NCI-H345 treated with DMSO at 0.1 percent for 48 hours (cell line): ENCODE results near the gene GRID1.

Experiments used
- DNase-seq: peaks from one replicate; lab custom pipeline; 2025; ENCODE audit not compliant: unreplicated experiment; lab: John Stamatoyannopoulos, UW

GRID1 gene

DNA sequence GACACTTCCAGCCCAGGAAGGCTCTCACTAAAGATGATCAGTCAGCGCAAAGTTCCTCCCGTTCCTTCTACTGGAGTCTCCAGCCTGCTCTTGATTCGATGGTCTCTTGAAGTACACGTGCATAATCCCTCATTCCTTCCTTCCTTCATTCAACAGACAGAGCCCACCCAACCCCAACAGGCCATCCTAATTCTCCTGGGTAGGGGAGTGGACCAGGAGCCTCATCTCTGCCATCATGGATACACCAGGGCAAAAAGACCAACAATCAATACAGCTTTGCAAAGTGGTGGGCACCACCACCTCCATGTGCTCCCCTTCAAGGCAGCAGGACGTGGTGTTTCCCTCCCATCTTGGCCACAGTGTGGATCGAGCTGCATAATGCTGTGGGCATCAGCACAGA lies 446.3 kb downstream of the GRID1 start:
- no peak for DNase-seq

GRCh38 chr10:85919491-85920021 lies 447.0 kb downstream of the GRID1 start:
- DNase-seq, result peak; percentile 24

- no peak for DNase-seq
These were observed 448.2 kb downstream of the GRID1 start for GRCh38 chr10:85918371-85918770.

- DNase-seq, result no peak
These were observed 449.0 kb downstream of the GRID1 start for GRCh38 chr10:85917601-85918000.

GRCh38 chr10:85916994-85917573 lies 449.5 kb downstream of the GRID1 start:
- DNase-seq, result peak; percentile 93

- DNase-seq, result peak; percentile 50
These were observed 450.3 kb downstream of the GRID1 start for GRCh38 chr10:85916286-85916685.

- no peak for DNase-seq
These were observed 451.2 kb downstream of the GRID1 start for GRCh38 chr10:85915245-85915846.

GRCh38 chr10:85914720-85915119 lies 451.9 kb downstream of the GRID1 start:
- DNase-seq, result no peak

DNA sequence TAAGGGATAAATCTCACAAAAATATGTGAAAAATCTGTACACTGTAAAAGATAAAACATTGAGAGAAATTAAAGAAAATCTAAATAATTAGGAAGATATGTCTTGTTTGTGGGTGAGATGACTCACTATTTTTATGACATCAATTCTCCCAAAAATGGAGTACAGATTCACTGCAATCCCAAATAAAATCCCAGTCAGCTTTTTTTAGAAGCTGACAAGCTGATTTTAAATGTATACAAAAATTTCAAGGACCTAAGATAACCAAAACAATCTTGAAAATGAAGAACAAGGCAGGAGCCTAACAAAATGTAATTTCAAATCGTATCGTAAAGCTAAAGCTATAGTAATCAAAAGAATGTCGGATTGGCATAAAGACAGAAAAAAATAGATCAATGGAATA lies 458.1 kb downstream of the GRID1 start:
- no peak for DNase-seq

GRCh38 chr10:85902051-85902450 lies 464.5 kb downstream of the GRID1 start:
- no peak for DNase-seq

DNA sequence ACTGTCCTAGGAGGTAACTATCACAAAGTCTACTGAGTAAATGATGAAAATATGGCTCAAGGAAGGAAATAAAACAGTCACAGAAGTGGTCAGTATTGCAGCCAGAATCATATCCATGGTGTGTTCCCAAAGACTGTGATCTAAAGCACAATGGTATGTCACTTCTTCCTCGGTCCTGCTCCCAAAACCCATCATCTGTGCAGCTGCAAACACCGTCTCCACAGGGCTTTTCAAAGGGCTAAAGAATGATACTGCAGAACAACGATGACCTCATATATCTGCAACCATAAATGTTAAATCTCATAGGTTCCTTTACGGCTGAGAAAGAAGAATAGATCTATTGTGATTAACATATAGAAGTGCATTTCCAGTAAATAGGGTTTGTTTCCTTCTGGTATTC lies 465.0 kb downstream of the GRID1 start:
- DNase-seq, result no peak

DNA sequence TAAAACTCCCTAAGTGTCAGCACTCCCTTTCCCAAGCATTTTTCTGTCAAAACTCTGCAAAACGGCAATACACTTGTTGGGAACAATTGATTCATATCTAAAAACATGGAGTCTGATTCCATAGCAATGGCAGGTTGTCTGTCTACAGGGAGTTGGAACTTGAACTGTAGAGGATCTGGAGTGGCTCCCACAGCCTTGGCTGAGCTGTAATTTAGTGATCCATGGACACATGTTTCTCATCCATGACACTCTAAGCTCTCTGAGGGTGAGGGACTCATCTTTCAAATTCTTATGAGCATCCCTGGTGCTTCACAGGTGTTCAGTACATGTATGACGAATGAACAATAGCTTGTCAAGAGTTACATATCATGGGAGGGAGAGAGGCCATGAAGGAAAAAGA lies 466.1 kb downstream of the GRID1 start:
- no peak for DNase-seq

- DNase-seq, result no peak
These were observed 466.5 kb downstream of the GRID1 start for GRCh38 chr10:85900061-85900460.

DNA sequence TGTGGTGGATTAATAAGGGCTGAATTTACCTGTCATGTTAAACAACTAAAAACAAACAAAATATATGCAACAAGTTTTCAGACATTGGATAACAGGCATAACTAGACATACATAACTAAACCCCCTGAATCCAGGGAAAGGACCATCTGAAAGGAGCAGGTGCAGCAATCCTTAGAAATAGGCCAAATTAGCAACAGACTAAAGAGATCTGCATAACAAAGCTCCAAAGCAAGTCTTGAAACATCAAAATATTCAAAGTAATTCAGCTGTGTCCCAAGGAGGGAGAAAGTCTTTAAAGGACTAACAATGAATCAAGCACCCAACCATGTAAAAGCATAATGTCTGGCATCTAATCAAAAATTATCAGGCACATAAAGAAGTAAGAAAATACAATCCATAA lies 475.1 kb downstream of the GRID1 start:
- DNase-seq, result no peak

DNA sequence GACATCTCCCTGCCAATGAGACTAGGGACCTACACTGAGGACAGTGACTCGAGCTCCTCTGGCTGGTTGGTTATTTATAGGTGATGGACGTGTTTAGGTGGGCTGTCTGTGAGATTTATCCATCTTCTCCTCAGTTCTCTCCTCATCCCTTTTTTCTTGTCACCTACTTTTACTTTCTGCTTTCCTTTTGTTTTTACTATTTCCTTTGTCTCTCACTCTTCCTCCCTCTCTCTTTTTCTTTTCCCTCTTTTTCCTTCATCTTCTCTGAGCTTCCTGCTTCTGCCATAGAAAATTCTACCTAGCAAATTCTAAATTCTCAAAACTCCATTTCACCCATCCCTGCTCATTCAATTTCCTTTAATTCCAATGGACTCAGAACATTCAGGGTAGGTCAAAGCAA lies 478.0 kb downstream of the GRID1 start:
- DNase-seq, result no peak

- DNase-seq, result no peak
These were observed 478.6 kb downstream of the GRID1 start for GRCh38 chr10:85888004-85888403.

- DNase-seq, result no peak
These were observed 492.4 kb downstream of the GRID1 start for GRCh38 chr10:85874208-85874607.

DNA sequence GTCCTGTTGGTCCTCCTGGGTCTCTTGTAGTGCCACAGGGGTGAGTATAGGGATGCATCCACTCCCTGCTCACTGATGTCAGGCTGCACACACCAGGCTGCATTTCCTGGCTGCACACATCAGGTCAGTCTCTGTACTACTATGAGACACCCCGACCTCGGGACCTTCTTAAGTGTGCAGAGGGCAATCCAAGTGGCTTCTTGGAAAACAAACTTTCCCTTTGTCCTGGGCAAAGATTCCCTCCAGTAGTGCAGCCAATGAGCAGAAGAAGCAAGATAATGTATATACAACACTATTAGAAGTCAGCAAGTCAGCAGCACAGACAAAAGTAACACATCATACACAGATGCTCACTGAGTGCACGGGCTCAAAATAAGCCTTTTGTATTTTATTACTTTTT lies 493.5 kb downstream of the GRID1 start:
- DNase-seq, result no peak

GRCh38 chr10:85868627-85869499 lies 497.7 kb downstream of the GRID1 start:
- DNase-seq, result no peak

- no peak for DNase-seq
These were observed 501.6 kb downstream of the GRID1 start for GRCh38 chr10:85864868-85865526.

GRCh38 chr10:85864173-85864549 lies 502.4 kb downstream of the GRID1 start:
- no peak for DNase-seq
